Activated CD8-positive, alpha-beta T cell treated with anti-CD3 and anti-CD28 coated beads for 36 hours (primary cell): Measurements from ENCODE around the gene PLEKHH2. TPM values are rescaled to one million over a fixed set of nuclear protein-coding genes. Genes with fewer than 3 reads are reported as not detected.
A peak's percentile ranks its signal among the peaks of the same experiment; 100 is the strongest.

Experiments used
- ATAC-seq: fragments of 200-7000 bp; cut with Tn5 transposase; one replicate; pipeline ENCODE4 v1.10.0; 2021; ENCODE audit warnings: mild to moderate bottlenecking, moderate library complexity
- CTCF ChIA-PET: fragments of 350-600 bp; sonication (Branson Sonifier 250); formaldehyde crosslinking; loops from one replicate; lab custom pipeline; 2021; ENCODE audit warnings: antibody characterized with exemption; lab: Charles Lee
- POLR2A ChIA-PET: fragments of 350-600 bp; sonication (Branson Sonifier 250); formaldehyde crosslinking; loops from one replicate; lab custom pipeline; 2021; ENCODE audit warnings: antibody characterized with exemption; lab: Charles Lee
- DNase-seq: peaks from one replicate; pipeline ENCODE4 v3.0.0-alpha.2; 2020
- H3K27ac Mint-ChIP-seq: one replicate; pipeline ENCODE4 v1.8.0; 2021; ENCODE audit warnings: mild to moderate bottlenecking, mixed read lengths
- H3K27me3 Mint-ChIP-seq: one replicate; pipeline ENCODE4 v1.8.0; 2021; ENCODE audit warnings: mixed read lengths
- H3K36me3 Mint-ChIP-seq: one replicate; pipeline ENCODE4 v1.8.0; 2021; ENCODE audit warnings: low read depth, mixed read lengths
- H3K4me1 Mint-ChIP-seq: one replicate; pipeline ENCODE4 v1.8.0; 2021; ENCODE audit warnings: low read depth, mixed read lengths
- H3K4me3 Mint-ChIP-seq: one replicate; pipeline ENCODE4 v1.8.0; 2021; ENCODE audit warnings: mild to moderate bottlenecking, moderate library complexity, mixed read lengths
- H3K9me3 Mint-ChIP-seq: one replicate; pipeline ENCODE4 v1.8.0; 2021; ENCODE audit warnings: mixed read lengths
- CTCF ChIP-seq: fragments of 200-600 bp; IDR thresholded peaks from one replicate; pipeline ENCODE4 v1.8.0; 2022; ENCODE audit warnings: antibody characterized with exemption, mild to moderate bottlenecking
- intact Hi-C: fragments of 100-400 bp; cut with micrococcal nuclease; formaldehyde crosslinking; loops from one replicate; pipeline ENCODE4 v1.10.0; 2022
- total RNA-seq, 2 experiments: library from RNA; stranded (reverse); gene quantifications; one replicate each; pipeline ENCODE4 v1.2.3, GENCODE V29; 2021

Gene PLEKHH2
- total RNA-seq, 2 experiments from 2014 or later: 0.43 to 0.56 TPM

DNA sequence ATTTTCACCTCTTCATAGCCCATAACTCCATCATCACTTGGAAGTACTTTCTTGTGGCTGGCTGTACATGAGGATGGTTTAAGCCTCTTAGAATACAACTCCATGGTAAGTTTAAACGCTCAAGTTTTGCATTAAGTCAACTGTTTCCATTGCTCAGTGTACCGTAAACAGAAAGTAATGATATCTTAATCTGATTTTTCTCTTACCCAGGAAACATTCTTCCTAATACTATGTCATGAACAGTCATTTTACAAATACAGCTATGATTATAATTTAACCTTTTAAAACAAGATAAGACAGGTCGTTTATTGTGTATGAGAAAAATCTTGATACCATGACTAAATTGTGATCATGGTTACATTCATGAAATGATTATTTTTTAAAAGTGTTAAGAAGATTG, 125.2 kb downstream of the PLEKHH2 start:
- no peaks in the 10 kb centered on the region for H3K36me3 Mint-ChIP-seq
- no peak for TF ChIP-seq CTCF
- ATAC-seq (peak; percentile 42), DNase-seq (no peak)
- peaks cover 2% of the 10 kb centered on the region for H3K27me3 Mint-ChIP-seq
- POLR2A ChIA-PET: no interaction called here
- intact Hi-C loops: no loop called here
- H3K9me3 Mint-ChIP-seq: no peaks in the 10 kb centered on the region
- H3K4me1 Mint-ChIP-seq: peaks cover 6% of the 10 kb centered on the region
- CTCF ChIA-PET: interaction anchor here (0.7 kb wide), 1 partner anchor 149 kb away, joined by 3 read pairs; no protein-coding TSS in a partner anchor
- H3K27ac Mint-ChIP-seq: no peak overlapping the region
- H3K4me3 Mint-ChIP-seq: no peak overlapping the region

DNA sequence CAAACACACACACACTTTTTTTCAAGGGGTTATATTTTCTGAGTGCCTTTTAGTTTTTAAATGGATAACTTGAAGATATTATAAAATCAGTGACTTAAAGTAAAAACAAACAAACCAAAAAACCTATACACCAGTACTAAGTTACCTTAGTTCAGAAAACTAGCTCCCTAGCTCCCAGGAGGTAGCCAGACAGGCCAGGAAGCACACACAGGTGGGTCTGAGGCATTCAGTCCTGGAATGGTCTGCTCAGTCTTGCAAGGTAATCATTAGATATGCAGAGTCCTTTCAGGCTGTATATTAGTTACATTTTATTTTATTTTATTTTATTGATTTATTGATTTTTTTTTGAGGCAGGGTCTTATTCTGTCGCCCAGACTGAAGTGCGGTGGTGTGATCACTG, 126.0 kb downstream of the PLEKHH2 start:
- Mint-ChIP-seq H3K9me3 (no peaks in the 10 kb centered on the region), H3K4me3 (no peak overlapping the region), H3K27me3 (peaks cover 2% of the 10 kb centered on the region), H3K36me3 (no peaks in the 10 kb centered on the region), H3K4me1 (peaks cover 6% of the 10 kb centered on the region), H3K27ac (no peak overlapping the region)
- no peak for DNase-seq
- no peak for TF ChIP-seq CTCF
- no peak for ATAC-seq
- ChIA-PET POLR2A (no interaction called here), CTCF (no interaction called here)
- intact Hi-C loops: no loop called here

DNA sequence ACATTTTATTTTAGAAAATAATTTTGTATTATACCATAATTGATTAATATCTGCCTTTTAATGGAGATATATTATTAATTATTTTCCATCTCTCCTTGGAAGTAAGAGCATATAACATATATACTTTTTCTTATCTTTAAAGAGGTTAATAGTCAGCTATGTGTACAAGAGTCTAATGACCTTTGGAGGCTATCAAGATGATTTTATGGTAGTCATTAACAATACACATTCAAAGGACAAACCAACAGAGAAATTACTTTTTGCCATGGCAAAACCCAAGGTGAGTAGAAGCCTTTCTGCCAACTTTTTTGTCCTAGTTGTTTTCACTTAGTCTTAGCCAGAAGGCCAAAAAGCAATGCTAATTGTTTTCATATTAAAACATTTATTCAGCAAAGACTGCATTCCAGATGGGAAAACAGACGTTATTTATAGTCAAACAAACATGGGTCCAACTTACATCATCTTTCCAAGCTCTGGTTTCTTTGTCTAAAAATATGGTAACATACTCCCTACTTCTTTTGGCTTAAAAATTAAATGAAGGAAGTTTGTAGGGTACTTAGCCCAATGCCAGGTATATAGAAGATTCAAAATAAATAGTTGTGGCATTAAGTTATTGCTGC, 127.1 kb downstream of the PLEKHH2 start:
- Mint-ChIP-seq H3K36me3 (no peaks in the 10 kb centered on the region), H3K9me3 (no peaks in the 10 kb centered on the region), H3K4me3 (no peak overlapping the region), H3K27ac (no peak overlapping the region), H3K27me3 (peaks cover 6% of the 10 kb centered on the region), H3K4me1 (peaks cover 6% of the 10 kb centered on the region)
- no peak for ATAC-seq
- no peak for DNase-seq
- CTCF ChIA-PET: no interaction called here
- TF ChIP-seq CTCF: no peak
- intact Hi-C loops: no loop called here
- POLR2A ChIA-PET: interaction anchor here (1.4 kb wide), 1 partner anchor 10 kb away, joined by 5 read pairs; the partner anchor contains the start of gene DYNC2LI1

GRCh38 chr2:43766006-43766405, 128.9 kb downstream of the PLEKHH2 start:
- Mint-ChIP-seq H3K9me3 (no peaks in the 10 kb centered on the region), H3K27me3 (peaks cover 8% of the 10 kb centered on the region), H3K4me1 (peaks cover 6% of the 10 kb centered on the region), H3K27ac (no peak overlapping the region), H3K36me3 (no peaks in the 10 kb centered on the region), H3K4me3 (no peak overlapping the region)
- ChIA-PET POLR2A (no interaction called here), CTCF (no interaction called here)
- DNase-seq: no peak
- intact Hi-C loops: no loop called here
- no peak for ATAC-seq
- TF ChIP-seq CTCF: no peak

- DNase-seq: peak; percentile 90
- POLR2A ChIA-PET: interaction anchor here (0.7 to 1.3 kb wide), 3 partner anchors 9 to 528 kb away, joined by 3 to 5 read pairs (median 4); no protein-coding TSS in a partner anchor
- H3K27me3 Mint-ChIP-seq: peaks cover 6% of the 10 kb centered on the region
- ATAC-seq: peak; percentile 94
- H3K4me3 Mint-ChIP-seq: peak within 1 kb of the TSS; percentile 93
- peak within 1 kb of the TSS; percentile 84 for H3K27ac Mint-ChIP-seq
- CTCF ChIA-PET: interaction anchor here (0.8 to 1.2 kb wide), 4 partner anchors 13 to 162 kb away, joined by 3 to 4 read pairs (median 4); no protein-coding TSS in a partner anchor
- no peaks in the 10 kb centered on the region for H3K9me3 Mint-ChIP-seq
- TF ChIP-seq CTCF: no peak
- no peaks in the 10 kb centered on the region for H3K36me3 Mint-ChIP-seq
- intact Hi-C loops: no loop called here
- peaks cover 19% of the 10 kb centered on the region for H3K4me1 Mint-ChIP-seq
Measured at GRCh38 chr2:43773876-43774613, 137.0 kb downstream of the PLEKHH2 start, which contains the start of gene DYNC2LI1. TSS of gene DYNC2LI1 (plus strand) at chr2:43774039. CDS start at chr2:43774139, 100 bp downstream.
